Fibroblast of villous mesenchyme (primary cell): Measurements from ENCODE around the gene RGS7. TPM values are rescaled to one million over a fixed set of nuclear protein-coding genes. Genes with fewer than 3 reads are reported as not detected.
A peak's percentile ranks its signal among the peaks of the same experiment; 100 is the strongest.

Source experiments
- DNase-seq: peaks from one replicate; pipeline ENCODE4 v3.0.0-alpha.2; 2010; ENCODE audit warnings: low read depth
- H3K4me3 ChIP-seq: 2 replicates; pipeline ENCODE4 v1.5.1; 2011; ENCODE audit warnings: low read depth, mild to moderate bottlenecking, low read length
- CTCF ChIP-seq: IDR thresholded peaks from 2 replicates; pipeline ENCODE4 v1.5.1; 2012; ENCODE audit warnings: low read depth, mild to moderate bottlenecking, low read length; ENCODE audit not compliant: insufficient read depth
- total RNA-seq: library from RNA; depleted of rRNA; stranded (reverse); fragments of >200 nt; gene quantifications from 2 replicates; pipeline ENCODE4 v1.2.3, GENCODE V29; 2012

The RGS7 gene
- total RNA-seq, 1 donor: 0.43 TPM

- H3K4me3 ChIP-seq: peak overlapping the region; percentile 31
- TF ChIP-seq CTCF: no peak
- DNase-seq: no peak
These were observed 648 bp upstream of the RGS7 start for GRCh38 chr1:241357366-241358340.

- no peak for DNase-seq
- peak overlapping the region; percentile 21 for H3K4me3 ChIP-seq
- no peak for TF ChIP-seq CTCF
These were observed 852 bp downstream of the RGS7 start for GRCh38 chr1:241356187-241356518.

- DNase-seq: no peak
- TF ChIP-seq CTCF: no peak
- H3K4me3 ChIP-seq: no peak overlapping the region
These were observed 1.5 kb downstream of the RGS7 start for GRCh38 chr1:241355311-241356010.

GRCh38 chr1:241352401-241352800 is 4.6 kb downstream of the RGS7 start:
- no peak overlapping the region for H3K4me3 ChIP-seq
- DNase-seq: no peak
- TF ChIP-seq CTCF: no peak

- TF ChIP-seq CTCF: no peak
These were observed 5.2 kb downstream of the RGS7 start for GRCh38 chr1:241351841-241352240.

GRCh38 chr1:241343956-241344355 is 13.0 kb downstream of the RGS7 start:
- no peak overlapping the region for H3K4me3 ChIP-seq

More at GRCh38 chr1:241351841-241352240, 5.2 kb downstream of the RGS7 start:
- DNase-seq: no peak
- H3K4me3 ChIP-seq: no peak overlapping the region

More at GRCh38 chr1:241343956-241344355, 13.0 kb downstream of the RGS7 start:
- no peak for DNase-seq
- TF ChIP-seq CTCF: no peak
